IMR-90 (cell line): ENCODE data around the gene NRIP2. TPM values are rescaled to one million over a fixed set of nuclear protein-coding genes. Genes with fewer than 3 reads are reported as not detected.

ENCODE experiments used
- ATAC-seq: fragments of 200-7000 bp; cut with Tn5 transposase; 2 replicates; pipeline ENCODE4 v1.9.1; 2020; ENCODE audit warnings: low read depth, mild to moderate bottlenecking, moderate library complexity
- BruUV-seq: library from RNA; stranded (reverse); fragments of 400-500 nt; replicated peaks from 2 replicates; lab custom pipeline; 2021; lab: Mats Ljungman, UMichigan
- CTCF ChIA-PET: fragments of 300-600 bp; formaldehyde crosslinking; extraction: SDS; loops from one replicate; lab custom pipeline; 2021; ENCODE audit warnings: antibody characterized with exemption; lab: Yijun Ruan, JAX
- POLR2A ChIA-PET: fragments of 300-600 bp; sonication (Branson Sonifier 250); formaldehyde crosslinking; loops from one replicate; lab custom pipeline; 2022; ENCODE audit warnings: antibody characterized with exemption; ENCODE audit not compliant: unreplicated experiment; lab: Charles Lee
- DNase-seq: peaks from one replicate; pipeline ENCODE4 v3.0.0; 2013
- H2AFZ ChIP-seq: replicated peaks from 2 replicates; pipeline ENCODE3; 2013; ENCODE audit warnings: low read length, mild to moderate bottlenecking; ENCODE audit not compliant: poor library complexity
- H2AK5ac ChIP-seq: 2 replicates; pipeline ENCODE4 v1.6.1; 2013; ENCODE audit warnings: low read depth, low read length, inconsistent platforms
- H2AK9ac ChIP-seq: replicated peaks from 2 replicates; pipeline ENCODE3; 2013; ENCODE audit warnings: mild to moderate bottlenecking, low read depth, low read length, moderate library complexity; ENCODE audit not compliant: poor library complexity
- H2BK120ac ChIP-seq: 2 replicates; pipeline ENCODE4 v1.6.1; 2013; ENCODE audit warnings: low read depth, low read length, inconsistent platforms
- H2BK15ac ChIP-seq: 3 replicates; pipeline ENCODE4 v1.6.1; 2013; ENCODE audit warnings: low read depth, low read length, inconsistent platforms
- H2BK20ac ChIP-seq: 2 replicates; pipeline ENCODE4 v1.6.1; 2013; ENCODE audit warnings: low read depth, mild to moderate bottlenecking, inconsistent platforms, low read length, moderate library complexity
- H2BK5ac ChIP-seq: 2 replicates; pipeline ENCODE4 v1.6.1; 2013; ENCODE audit warnings: mild to moderate bottlenecking, low read depth, low read length, inconsistent platforms; ENCODE audit not compliant: poor library complexity, severe bottlenecking
- H3K14ac ChIP-seq: replicated peaks from 2 replicates; pipeline ENCODE4 v1.6.1; 2013; ENCODE audit warnings: low read depth, low read length, inconsistent platforms
- H3K18ac ChIP-seq: 2 replicates; pipeline ENCODE4 v1.6.1; 2013; ENCODE audit warnings: low read depth, low read length, control low read depth
- H3K23ac ChIP-seq: 2 replicates; pipeline ENCODE4 v1.6.1; 2013; ENCODE audit warnings: low read depth, low read length, inconsistent platforms
- H3K27ac ChIP-seq: 2 replicates; pipeline ENCODE4 v1.5.1; 2013; ENCODE audit warnings: mild to moderate bottlenecking, control low read depth, low read length; ENCODE audit not compliant: insufficient read depth
- H3K27me3 ChIP-seq: 2 replicates; pipeline ENCODE4 v1.6.1; 2013; ENCODE audit warnings: low read length; ENCODE audit not compliant: control insufficient read depth, insufficient read depth
- H3K36me3 ChIP-seq: 2 replicates; pipeline ENCODE4 v1.6.1; 2013; ENCODE audit warnings: low read length, mixed read lengths; ENCODE audit not compliant: control insufficient read depth, insufficient read depth
- H3K4ac ChIP-seq: 2 replicates; pipeline ENCODE4 v1.6.1; 2013; ENCODE audit warnings: low read depth, low read length, inconsistent platforms
- H3K4me1 ChIP-seq: 2 replicates; pipeline ENCODE4 v1.6.1; 2013; ENCODE audit warnings: low read length, mixed read lengths; ENCODE audit not compliant: control insufficient read depth, insufficient read depth
- H3K4me2 ChIP-seq: 2 replicates; pipeline ENCODE4 v1.6.1; 2013; ENCODE audit warnings: low read depth, mild to moderate bottlenecking, control low read depth, low read length, moderate library complexity
- H3K4me3 ChIP-seq: 2 replicates; pipeline ENCODE4 v1.5.1; 2013; ENCODE audit warnings: low read depth, mild to moderate bottlenecking, control low read depth, low read length, moderate library complexity; ENCODE audit not compliant: insufficient read depth
- H3K56ac ChIP-seq: 2 replicates; pipeline ENCODE4 v1.6.1; 2013; ENCODE audit warnings: low read length, inconsistent platforms; ENCODE audit not compliant: insufficient read depth; ENCODE audit errors: extremely low read depth
- H3K79me1 ChIP-seq, 2 experiments: 2 replicates each; pipeline ENCODE4 v1.6.1; 2013; ENCODE audit warnings: low read length in 2 of 2, inconsistent platforms in 1 of 2, low read depth in 1 of 2
- H3K9ac ChIP-seq: 2 replicates; pipeline ENCODE4 v1.6.1; 2013; ENCODE audit warnings: low read depth, low read length, control low read depth
- H3K9me1 ChIP-seq: 2 replicates; pipeline ENCODE4 v1.6.1; 2013; ENCODE audit warnings: low read length, inconsistent platforms; ENCODE audit not compliant: insufficient read depth
- H3K9me3 ChIP-seq: 2 replicates; pipeline ENCODE4 v1.6.1; 2013; ENCODE audit warnings: low read length; ENCODE audit not compliant: control insufficient read depth, insufficient read depth
- H4K20me1 ChIP-seq: 2 replicates; pipeline ENCODE4 v1.6.1; 2013; ENCODE audit warnings: low read length, inconsistent platforms; ENCODE audit not compliant: insufficient read depth
- H4K5ac ChIP-seq: 2 replicates; pipeline ENCODE4 v1.6.1; 2013; ENCODE audit warnings: mild to moderate bottlenecking, low read depth, low read length, control low read depth
- H4K8ac ChIP-seq, 2 experiments: 2 replicates each; pipeline ENCODE4 v1.6.1; 2013; ENCODE audit warnings: low read depth in 2 of 2, low read length in 2 of 2, control low read depth in 1 of 2, inconsistent platforms in 1 of 2
- H4K91ac ChIP-seq: 2 replicates; pipeline ENCODE4 v1.6.1; 2013; ENCODE audit warnings: low read depth, low read length, inconsistent platforms; ENCODE audit not compliant: insufficient read depth
- FOS ChIP-seq: fragments of 150-350 bp; IDR thresholded peaks from 2 replicates; pipeline ENCODE4 v1.6.1; 2016; ENCODE audit warnings: low read depth, low read length
- MAFK ChIP-seq: IDR thresholded peaks from 2 replicates; pipeline ENCODE4 v1.6.1; 2012; ENCODE audit warnings: low read depth, low read length, improper control_type of control experiment
- MAZ ChIP-seq: IDR thresholded peaks from 2 replicates; pipeline ENCODE4 v1.6.1; 2012; ENCODE audit warnings: low read depth, mild to moderate bottlenecking, low read length, improper control_type of control experiment, moderate library complexity, borderline replicate concordance
- RAD21 ChIP-seq: IDR thresholded peaks from 2 replicates; pipeline ENCODE4 v1.6.1; 2012; ENCODE audit warnings: low read length, improper control_type of control experiment
- WGBS, 2 experiments: methylation state at CpG; one replicate each; pipeline versions ENCODE4 v1.1.5 to v1.1.7; 2013; ENCODE audit warnings: missing lambda C conversion rate in 2 of 2; ENCODE audit not compliant: insufficient read length in 1 of 2; ENCODE audit errors: extremely low coverage in 2 of 2; 5-methylcytosine and 5-hydroxymethylcytosine counted together
- dilution Hi-C: fragments of 300-500 bp; cut with HindIII; formaldehyde crosslinking; loops from one replicate; pipeline ENCODE4 v1.14.3; 2018; ENCODE audit warnings: low sequenced_read_pairs; ENCODE audit not compliant: unreplicated experiment
- in situ Hi-C: fragments of 300-500 bp; cut with MboI; formaldehyde crosslinking; loops from 3 replicates; pipeline ENCODE4 v1.14.3; 2019; ENCODE audit warnings: low sequenced_read_pairs, inconsistent platforms, mixed read lengths
- intact Hi-C: fragments of 100-400 bp; cut with micrococcal nuclease; formaldehyde crosslinking; loops from 2 replicates; pipeline ENCODE4 v1.10.0; 2022
- polyA plus RNA-seq, 3 experiments: library from polyadenylated mRNA; depleted of rRNA; stranded (reverse); fragments of >200 nt; gene quantifications; 2 replicates each; pipeline ENCODE4 v1.2.3, GENCODE V29; 2012; ENCODE audit warnings: low replicate concordance in 1 of 3
- total RNA-seq: library from RNA; depleted of rRNA; stranded (reverse); fragments of >200 nt; gene quantifications from 2 replicates; pipeline ENCODE4 v1.2.3, GENCODE V29; 2012

Gene NRIP2
- total and polyA plus RNA-seq, 2 of the 4 experiments (the other 2 are of a cell fraction), result 0.18 to 0.27 TPM

DNA sequence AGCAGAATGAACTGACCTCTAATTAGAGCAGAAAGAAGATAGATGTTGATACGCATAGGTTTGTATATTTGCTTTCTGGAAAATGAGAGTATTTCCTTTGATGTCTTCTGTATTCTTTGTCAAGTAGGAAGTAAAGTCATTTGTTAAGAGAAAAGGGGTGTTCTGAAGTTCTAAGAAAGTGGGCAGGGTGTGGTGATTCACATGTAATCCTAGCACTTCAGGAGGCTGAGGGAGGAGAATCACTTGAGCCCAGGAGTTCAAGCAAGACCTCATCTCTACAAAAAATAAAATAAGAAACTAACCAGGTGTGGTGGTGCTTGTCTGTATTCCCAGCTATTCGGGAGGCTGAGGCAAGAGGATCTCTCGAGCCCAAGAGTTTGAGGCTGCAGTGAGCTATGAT, 45.0 kb upstream of the NRIP2 start:
- Histone ChIP-seq H3K36me3 (no peaks in the 10 kb centered on the region), H4K8ac (no peak overlapping the region), H3K4me2 (no peak overlapping the region), H3K56ac (no peak overlapping the region), H3K4ac (no peak overlapping the region), H2BK20ac (no peak overlapping the region), H2BK120ac (no peak overlapping the region), H4K91ac (no peak overlapping the region), H2BK15ac (no peak overlapping the region), H2AFZ (no peak overlapping the region), H3K14ac (no peak overlapping the region), H3K27ac (no peak overlapping the region), H4K20me1 (no peaks in the 10 kb centered on the region; the same call in 1 of the 2 replicates), H3K23ac (no peak overlapping the region), H2BK5ac (no peak overlapping the region), H3K9me3 (no peaks in the 10 kb centered on the region), H3K9me1 (peaks cover 9% of the 10 kb centered on the region), H3K27me3 (no peaks in the 10 kb centered on the region), H3K4me3 (no peak overlapping the region), H3K79me1 (peaks cover 31 to 58% of the 10 kb centered on the region in 2 experiments), H3K4me1 (peaks cover 6% of the 10 kb centered on the region), H4K5ac (no peak overlapping the region), H3K18ac (no peak overlapping the region), H2AK9ac (no peak overlapping the region), H3K9ac (no peak overlapping the region), H2AK5ac (no peak overlapping the region)
- TF ChIP-seq MAZ, result no peak
- TF ChIP-seq FOS, result no peak
- TF ChIP-seq RAD21, result no peak
- no peak for TF ChIP-seq MAFK
- intact Hi-C loops, result no loop called here
- dilution Hi-C loops, result no loop called here
- in situ Hi-C loops, result no loop called here
- BruUV-seq, result no TSS peak
- CTCF ChIA-PET, result no interaction called here
- 100% methylated on average over 1 of the region's 3 CpGs; no CpG with 5 or more reads in 1 of the 2 experiments for WGBS, 2 experiments
- DNase-seq (no peak), ATAC-seq (no peak)
- POLR2A ChIA-PET, result no interaction called here
